Liver (tissue), 3 donors: ENCODE results near the gene ZMAT5.

ENCODE experiments used
- EGR1 ChIP-seq, 2 donors: IDR thresholded peaks; 2 replicates each; pipeline ENCODE4 v1.6.1; 2016 to 2018; ENCODE audit warnings: antibody characterized with exemption in 2 of 2, low read depth in 2 of 2
- TF ChIP-seq, protein P1 (sequence below): IDR thresholded peaks from 2 replicates; pipeline ENCODE4 v1.6.1; 2016; ENCODE audit warnings: antibody characterized with exemption, mild to moderate bottlenecking
- TF ChIP-seq, protein P2 (sequence below): fragments of 150-350 bp; IDR thresholded peaks from 2 replicates; pipeline ENCODE4 v1.5.1; 2017; ENCODE audit warnings: improper control_type of control experiment, low read depth, low read length; ENCODE audit not compliant: missing input control
- TF ChIP-seq, protein P3 (sequence below): IDR thresholded peaks from 2 replicates; pipeline ENCODE4 v1.6.1; 2016; ENCODE audit warnings: antibody characterized with exemption
- donor health status: healthy.
- donor health status: healthy.

DNA sequence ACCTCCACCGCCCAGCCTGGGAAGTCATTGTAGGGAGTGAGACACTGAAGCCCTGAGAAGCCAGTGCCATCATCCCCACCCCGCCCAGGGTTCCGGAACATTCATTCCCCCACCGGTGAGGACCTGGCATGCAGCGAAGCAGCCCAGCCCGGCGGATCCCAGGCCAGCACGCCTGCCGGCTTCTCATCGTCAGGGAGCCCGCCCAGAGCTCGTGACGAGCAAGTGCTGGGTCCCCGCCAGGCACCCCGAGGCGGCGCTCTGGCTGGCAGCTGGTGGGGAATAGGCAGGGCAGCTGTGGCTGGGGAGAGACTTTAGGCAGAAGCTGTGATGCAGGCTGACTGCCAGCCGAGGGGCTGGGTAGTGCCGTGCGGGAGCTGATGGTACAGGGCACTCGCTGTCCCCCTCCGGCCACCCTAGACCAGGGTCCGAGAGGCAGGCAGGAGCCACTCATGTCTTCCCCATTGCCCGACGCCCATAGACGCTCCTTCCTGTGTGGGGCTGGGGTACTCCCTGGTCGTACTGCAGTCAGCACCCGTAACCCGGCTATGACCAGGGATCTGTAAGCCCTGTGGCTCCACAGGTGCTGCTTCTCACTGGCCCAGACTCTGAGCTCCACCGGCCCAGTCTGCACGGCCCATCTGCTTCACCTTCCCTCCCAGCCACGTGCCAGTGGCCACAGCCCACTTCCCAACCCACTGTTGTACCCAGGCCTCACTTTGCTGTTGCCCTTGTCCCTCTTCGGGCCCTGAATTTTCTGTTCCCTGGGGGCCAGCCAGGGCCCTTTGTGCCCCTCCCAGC, 71.5 kb downstream of the ZMAT5 start:
- TF ChIP-seq, protein P1, sequence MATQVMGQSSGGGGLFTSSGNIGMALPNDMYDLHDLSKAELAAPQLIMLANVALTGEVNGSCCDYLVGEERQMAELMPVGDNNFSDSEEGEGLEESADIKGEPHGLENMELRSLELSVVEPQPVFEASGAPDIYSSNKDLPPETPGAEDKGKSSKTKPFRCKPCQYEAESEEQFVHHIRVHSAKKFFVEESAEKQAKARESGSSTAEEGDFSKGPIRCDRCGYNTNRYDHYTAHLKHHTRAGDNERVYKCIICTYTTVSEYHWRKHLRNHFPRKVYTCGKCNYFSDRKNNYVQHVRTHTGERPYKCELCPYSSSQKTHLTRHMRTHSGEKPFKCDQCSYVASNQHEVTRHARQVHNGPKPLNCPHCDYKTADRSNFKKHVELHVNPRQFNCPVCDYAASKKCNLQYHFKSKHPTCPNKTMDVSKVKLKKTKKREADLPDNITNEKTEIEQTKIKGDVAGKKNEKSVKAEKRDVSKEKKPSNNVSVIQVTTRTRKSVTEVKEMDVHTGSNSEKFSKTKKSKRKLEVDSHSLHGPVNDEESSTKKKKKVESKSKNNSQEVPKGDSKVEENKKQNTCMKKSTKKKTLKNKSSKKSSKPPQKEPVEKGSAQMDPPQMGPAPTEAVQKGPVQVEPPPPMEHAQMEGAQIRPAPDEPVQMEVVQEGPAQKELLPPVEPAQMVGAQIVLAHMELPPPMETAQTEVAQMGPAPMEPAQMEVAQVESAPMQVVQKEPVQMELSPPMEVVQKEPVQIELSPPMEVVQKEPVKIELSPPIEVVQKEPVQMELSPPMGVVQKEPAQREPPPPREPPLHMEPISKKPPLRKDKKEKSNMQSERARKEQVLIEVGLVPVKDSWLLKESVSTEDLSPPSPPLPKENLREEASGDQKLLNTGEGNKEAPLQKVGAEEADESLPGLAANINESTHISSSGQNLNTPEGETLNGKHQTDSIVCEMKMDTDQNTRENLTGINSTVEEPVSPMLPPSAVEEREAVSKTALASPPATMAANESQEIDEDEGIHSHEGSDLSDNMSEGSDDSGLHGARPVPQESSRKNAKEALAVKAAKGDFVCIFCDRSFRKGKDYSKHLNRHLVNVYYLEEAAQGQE, result no peak
- TF ChIP-seq, protein P2, sequence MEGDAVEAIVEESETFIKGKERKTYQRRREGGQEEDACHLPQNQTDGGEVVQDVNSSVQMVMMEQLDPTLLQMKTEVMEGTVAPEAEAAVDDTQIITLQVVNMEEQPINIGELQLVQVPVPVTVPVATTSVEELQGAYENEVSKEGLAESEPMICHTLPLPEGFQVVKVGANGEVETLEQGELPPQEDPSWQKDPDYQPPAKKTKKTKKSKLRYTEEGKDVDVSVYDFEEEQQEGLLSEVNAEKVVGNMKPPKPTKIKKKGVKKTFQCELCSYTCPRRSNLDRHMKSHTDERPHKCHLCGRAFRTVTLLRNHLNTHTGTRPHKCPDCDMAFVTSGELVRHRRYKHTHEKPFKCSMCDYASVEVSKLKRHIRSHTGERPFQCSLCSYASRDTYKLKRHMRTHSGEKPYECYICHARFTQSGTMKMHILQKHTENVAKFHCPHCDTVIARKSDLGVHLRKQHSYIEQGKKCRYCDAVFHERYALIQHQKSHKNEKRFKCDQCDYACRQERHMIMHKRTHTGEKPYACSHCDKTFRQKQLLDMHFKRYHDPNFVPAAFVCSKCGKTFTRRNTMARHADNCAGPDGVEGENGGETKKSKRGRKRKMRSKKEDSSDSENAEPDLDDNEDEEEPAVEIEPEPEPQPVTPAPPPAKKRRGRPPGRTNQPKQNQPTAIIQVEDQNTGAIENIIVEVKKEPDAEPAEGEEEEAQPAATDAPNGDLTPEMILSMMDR, result no peak
- TF ChIP-seq, protein P3, sequence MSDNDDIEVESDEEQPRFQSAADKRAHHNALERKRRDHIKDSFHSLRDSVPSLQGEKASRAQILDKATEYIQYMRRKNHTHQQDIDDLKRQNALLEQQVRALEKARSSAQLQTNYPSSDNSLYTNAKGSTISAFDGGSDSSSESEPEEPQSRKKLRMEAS, result no peak
- no peak for TF ChIP-seq EGR1 (IDR thresholded peaks at IDR 0.05; ENCODE audit: low read depth in 2 of 2)
